Measurements from ENCODE around the gene MITF. TPM values are rescaled to one million over a fixed set of nuclear protein-coding genes. Genes with fewer than 3 reads are reported as not detected.

MITF gene
- total and polyA plus RNA-seq, 2 of the 4 experiments (the other 2 are of a cell fraction), result 6.5 to 16.7 TPM

GRCh38 chr3:69872783-69873378, 133.6 kb downstream of the MITF start:
- Histone ChIP-seq H3K9ac (ENCODE audit: low read depth, low read length) (peak overlapping the region; percentile 42; the same call in 1 of the 2 replicates), H4K91ac (ENCODE audit: insufficient read depth, low read depth, low read length) (peak overlapping the region; percentile 72), H4K5ac (ENCODE audit: low read depth, low read length) (peak overlapping the region; percentile 98; the same call in 1 of the 2 replicates), H4K20me1 (ENCODE audit: insufficient read depth, low read length) (no peaks in the 10 kb centered on the region), H2AK5ac (ENCODE audit: low read depth, low read length) (no peak overlapping the region), H3K4me1 (ENCODE audit: control insufficient read depth, insufficient read depth, low read length) (peaks cover 32% of the 10 kb centered on the region), H2BK5ac (ENCODE audit: low read depth, low read length, poor library complexity, severe bottlenecking) (peak overlapping the region; percentile 96), H3K18ac (ENCODE audit: low read depth, low read length) (peak overlapping the region; percentile 99), H2BK20ac (ENCODE audit: low read depth, low read length) (peak overlapping the region; percentile 79), H3K27me3 (ENCODE audit: control insufficient read depth, insufficient read depth, low read length) (no peaks in the 10 kb centered on the region), H3K23ac (ENCODE audit: low read depth, low read length) (peak overlapping the region; percentile 32), H3K27ac (ENCODE audit: insufficient read depth, low read length) (peak overlapping the region; percentile 64), H3K36me3 (ENCODE audit: control insufficient read depth, insufficient read depth, low read length) (no peaks in the 10 kb centered on the region; the same call in 1 of the 2 replicates), H3K9me3 (ENCODE audit: control insufficient read depth, insufficient read depth, low read length) (no peaks in the 10 kb centered on the region), H2AFZ (replicated peaks; ENCODE audit: low read length, poor library complexity) (no peak overlapping the region), H2AK9ac (replicated peaks; ENCODE audit: low read depth, low read length, poor library complexity) (no peak overlapping the region), H3K79me1 (ENCODE audit: low read depth in 1 of 2, low read length in 2 of 2) (peaks cover 46 to 59% of the 10 kb centered on the region in 2 experiments), H3K4ac (ENCODE audit: low read depth, low read length) (peak overlapping the region; percentile 73), H2BK15ac (ENCODE audit: low read depth, low read length) (peak overlapping the region; percentile 4; the same call in 1 of the 3 replicates), H3K9me1 (ENCODE audit: insufficient read depth, low read length) (peaks cover 9% of the 10 kb centered on the region), H2BK120ac (ENCODE audit: low read depth, low read length) (peak overlapping the region; percentile 75), H4K8ac (ENCODE audit: low read depth in 2 of 2, low read length in 2 of 2) (peak overlapping the region; percentile 66 to 77; a peak in 3 of 4 replicates), H3K14ac (replicated peaks; ENCODE audit: low read depth, low read length) (peak overlapping the region; percentile 47; the same call in 1 of the 2 replicates), H3K4me3 (ENCODE audit: insufficient read depth, low read depth, low read length) (peak overlapping the region; percentile 26; the same call in 1 of the 2 replicates), H3K56ac (ENCODE audit: extremely low read depth, insufficient read depth, low read length) (peak overlapping the region; percentile 45; the same call in 1 of the 2 replicates), H3K4me2 (ENCODE audit: low read depth, low read length) (peak overlapping the region; percentile 46)
- POLR2A ChIA-PET (ENCODE audit: unreplicated experiment), result no interaction called here
- CTCF ChIA-PET, result no interaction called here
- TF ChIP-seq USF2 (IDR thresholded peaks at IDR 0.05; ENCODE audit: low read depth, low read length) (no peak), CTCF (conservative IDR thresholded peaks at IDR 0.05; ENCODE audit: low read depth, low read length) (no peak), MXI1 (IDR thresholded peaks at IDR 0.05; ENCODE audit: borderline replicate concordance, low read depth, low read length) (no peak), CEBPB (IDR thresholded peaks at IDR 0.05; ENCODE audit: low read depth, low read length) (peak; percentile 89)
- DNase-seq (peak; percentile 60), ATAC-seq (ENCODE audit: low read depth) (peak; percentile 12)
- no TSS peak for BruUV-seq (replicated peaks)
- dilution Hi-C loops (cut with HindIII; ENCODE audit: low sequenced_read_pairs, unreplicated experiment) (no loop called here), in situ Hi-C loops (cut with MboI; ENCODE audit: low sequenced_read_pairs) (no loop called here), intact Hi-C loops (cut with micrococcal nuclease) (no loop called here)
- no CpG with 5 or more reads among the region's 4 CpGs for WGBS, 2 experiments (ENCODE audit: extremely low coverage in 2 of 2, insufficient read length in 1 of 2)

Data from IMR-90 (cell line).